ENCODE data around the gene SPATA19. TPM values are rescaled to one million over a fixed set of nuclear protein-coding genes. Genes with fewer than 3 reads are reported as not detected.

The SPATA19 gene
- total and polyA plus RNA-seq, 2 of the 13 experiments (the other 11 are each of a cell fraction or from before 2014, with no cell fraction given): not detected

GRCh38 chr11:133790995-133791394, 54.3 kb downstream of the SPATA19 start:
- intact Hi-C loops (cut with micrococcal nuclease; ENCODE audit: unreplicated experiment) (no loop called here), in situ Hi-C loops (cut with HindIII; ENCODE audit: extremely low pct_ligation_motif_present, low pct_unique_long_range_greater_than_20kb) (no loop called here)
- no TSS peak for BruUV-seq (replicated peaks)
- Histone ChIP-seq H3K27ac (ENCODE audit: extremely low read length, insufficient read depth, low read length) (no peak overlapping the region), H3K9ac (ENCODE audit: insufficient read depth, low read depth, low read length) (no peak overlapping the region), H3K9me3 (ENCODE audit: low read length) (peaks cover 29% of the 10 kb centered on the region; the same call in 1 of the 2 replicates), H3K27me3 (ENCODE audit: control insufficient read depth in 1 of 2, insufficient read depth in 2 of 2, low read length in 2 of 2) (peaks cover 0 to 15% of the 10 kb centered on the region in 2 experiments; a peak in 2 of 5 replicates), H2AFZ (ENCODE audit: low read length) (no peak overlapping the region), H3K4me3 (replicated peaks in 1 of 3; ENCODE audit: insufficient read depth in 1 of 3, low read depth in 2 of 3, low read length in 3 of 3) (no peak overlapping the region), H4K20me1 (ENCODE audit: insufficient read depth, low read length) (no peaks in the 10 kb centered on the region), H3K79me2 (ENCODE audit: insufficient read depth, low read length) (no peaks in the 10 kb centered on the region), H3K4me1 (ENCODE audit: insufficient read depth, low read length) (no peaks in the 10 kb centered on the region), H3K4me2 (ENCODE audit: low read depth, low read length) (no peak overlapping the region), H3K36me3 (replicated peaks in 1 of 2; ENCODE audit: control insufficient read depth in 1 of 2, insufficient read depth in 2 of 2, low read length in 2 of 2) (no peaks in the 10 kb centered on the region)
- ChIA-PET POLR2A (no interaction called here), CTCF (ENCODE audit: low intra/inter-chr PET ratio, low total read pairs) (no interaction called here)
- TF ChIP-seq GATA4 (IDR thresholded peaks at IDR 0.05; ENCODE audit: borderline replicate concordance, low read depth): no peak
- TF ChIP-seq ZBTB43 (CRISPR knock-in tag; conservative IDR thresholded peaks at IDR 0.05): no peak
- TF ChIP-seq, protein P1, sequence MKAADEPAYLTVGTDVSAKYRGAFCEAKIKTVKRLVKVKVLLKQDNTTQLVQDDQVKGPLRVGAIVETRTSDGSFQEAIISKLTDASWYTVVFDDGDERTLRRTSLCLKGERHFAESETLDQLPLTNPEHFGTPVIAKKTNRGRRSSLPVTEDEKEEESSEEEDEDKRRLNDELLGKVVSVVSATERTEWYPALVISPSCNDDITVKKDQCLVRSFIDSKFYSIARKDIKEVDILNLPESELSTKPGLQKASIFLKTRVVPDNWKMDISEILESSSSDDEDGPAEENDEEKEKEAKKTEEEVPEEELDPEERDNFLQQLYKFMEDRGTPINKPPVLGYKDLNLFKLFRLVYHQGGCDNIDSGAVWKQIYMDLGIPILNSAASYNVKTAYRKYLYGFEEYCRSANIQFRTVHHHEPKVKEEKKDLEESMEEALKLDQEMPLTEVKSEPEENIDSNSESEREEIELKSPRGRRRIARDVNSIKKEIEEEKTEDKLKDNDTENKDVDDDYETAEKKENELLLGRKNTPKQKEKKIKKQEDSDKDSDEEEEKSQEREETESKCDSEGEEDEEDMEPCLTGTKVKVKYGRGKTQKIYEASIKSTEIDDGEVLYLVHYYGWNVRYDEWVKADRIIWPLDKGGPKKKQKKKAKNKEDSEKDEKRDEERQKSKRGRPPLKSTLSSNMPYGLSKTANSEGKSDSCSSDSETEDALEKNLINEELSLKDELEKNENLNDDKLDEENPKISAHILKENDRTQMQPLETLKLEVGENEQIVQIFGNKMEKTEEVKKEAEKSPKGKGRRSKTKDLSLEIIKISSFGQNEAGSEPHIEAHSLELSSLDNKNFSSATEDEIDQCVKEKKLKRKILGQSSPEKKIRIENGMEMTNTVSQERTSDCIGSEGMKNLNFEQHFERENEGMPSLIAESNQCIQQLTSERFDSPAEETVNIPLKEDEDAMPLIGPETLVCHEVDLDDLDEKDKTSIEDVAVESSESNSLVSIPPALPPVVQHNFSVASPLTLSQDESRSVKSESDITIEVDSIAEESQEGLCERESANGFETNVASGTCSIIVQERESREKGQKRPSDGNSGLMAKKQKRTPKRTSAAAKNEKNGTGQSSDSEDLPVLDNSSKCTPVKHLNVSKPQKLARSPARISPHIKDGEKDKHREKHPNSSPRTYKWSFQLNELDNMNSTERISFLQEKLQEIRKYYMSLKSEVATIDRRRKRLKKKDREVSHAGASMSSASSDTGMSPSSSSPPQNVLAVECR (CRISPR knock-in tag; IDR thresholded peaks at IDR 0.05; ENCODE audit: borderline replicate concordance): no peak
- no peak for TF ChIP-seq NCOR1 (IDR thresholded peaks at IDR 0.05; ENCODE audit: borderline replicate concordance, low read length)
- TF ChIP-seq ZFY (CRISPR knock-in tag; IDR thresholded peaks at IDR 0.05): no peak
- TF ChIP-seq, protein P2, sequence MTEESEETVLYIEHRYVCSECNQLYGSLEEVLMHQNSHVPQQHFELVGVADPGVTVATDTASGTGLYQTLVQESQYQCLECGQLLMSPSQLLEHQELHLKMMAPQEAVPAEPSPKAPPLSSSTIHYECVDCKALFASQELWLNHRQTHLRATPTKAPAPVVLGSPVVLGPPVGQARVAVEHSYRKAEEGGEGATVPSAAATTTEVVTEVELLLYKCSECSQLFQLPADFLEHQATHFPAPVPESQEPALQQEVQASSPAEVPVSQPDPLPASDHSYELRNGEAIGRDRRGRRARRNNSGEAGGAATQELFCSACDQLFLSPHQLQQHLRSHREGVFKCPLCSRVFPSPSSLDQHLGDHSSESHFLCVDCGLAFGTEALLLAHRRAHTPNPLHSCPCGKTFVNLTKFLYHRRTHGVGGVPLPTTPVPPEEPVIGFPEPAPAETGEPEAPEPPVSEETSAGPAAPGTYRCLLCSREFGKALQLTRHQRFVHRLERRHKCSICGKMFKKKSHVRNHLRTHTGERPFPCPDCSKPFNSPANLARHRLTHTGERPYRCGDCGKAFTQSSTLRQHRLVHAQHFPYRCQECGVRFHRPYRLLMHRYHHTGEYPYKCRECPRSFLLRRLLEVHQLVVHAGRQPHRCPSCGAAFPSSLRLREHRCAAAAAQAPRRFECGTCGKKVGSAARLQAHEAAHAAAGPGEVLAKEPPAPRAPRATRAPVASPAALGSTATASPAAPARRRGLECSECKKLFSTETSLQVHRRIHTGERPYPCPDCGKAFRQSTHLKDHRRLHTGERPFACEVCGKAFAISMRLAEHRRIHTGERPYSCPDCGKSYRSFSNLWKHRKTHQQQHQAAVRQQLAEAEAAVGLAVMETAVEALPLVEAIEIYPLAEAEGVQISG (CRISPR knock-in tag; IDR thresholded peaks at IDR 0.05): no peak
- no peak for TF ChIP-seq BRD4 (CRISPR knock-in tag; IDR thresholded peaks at IDR 0.05)
- TF ChIP-seq ZNF577 (CRISPR knock-in tag; IDR thresholded peaks at IDR 0.05; ENCODE audit: borderline replicate concordance, low read depth): no peak
- no peak for TF ChIP-seq RAD21 (CRISPR knock-in tag; IDR thresholded peaks at IDR 0.05)
- TF ChIP-seq RNF219 (CRISPR knock-in tag; IDR thresholded peaks at IDR 0.05): no peak
- no peak for TF ChIP-seq ZMYM3 (CRISPR knock-in tag; IDR thresholded peaks at IDR 0.05)
- no peak for TF ChIP-seq ZNF136 (CRISPR knock-in tag; IDR thresholded peaks at IDR 0.05; ENCODE audit: low read depth)
- WGBS (ENCODE audit: low lambda C conversion rate): 0% methylated on average over 5 of the region's 5 CpGs
- FAIRE-seq (no peak), DNase-seq (ENCODE audit: low spot score) (no peak), ATAC-seq (no peak)

Measured in HepG2 (cell line).